OCI-LY3 (cell line): Measurements from ENCODE around the gene TMEM86B.

ENCODE experiments used
- H2AFZ ChIP-seq: fragments of 200-600, 300-600 bp; shearing (Covaris generic); 2 replicates; pipeline ENCODE4 v1.6.0; 2014; ENCODE audit warnings: antibody characterized with exemption, low read depth, low read length
- H3K27ac ChIP-seq: fragments of 200-600, 300-600 bp; sonication (generic); 2 replicates; pipeline ENCODE4 v1.5.1; 2014; ENCODE audit warnings: mild to moderate bottlenecking, low read length, moderate library complexity, mixed read lengths
- H3K27me3 ChIP-seq: fragments of 200-600, 300-600 bp; sonication (generic); 2 replicates; pipeline ENCODE4 v1.6.1; 2014; ENCODE audit warnings: low read depth, low read length, mixed read lengths
- H3K36me3 ChIP-seq: fragments of 200-600, 300-600 bp; sonication (generic); replicated peaks from 2 replicates; pipeline ENCODE3; 2014; ENCODE audit warnings: low read depth, low read length, mixed read lengths
- H3K4me1 ChIP-seq: fragments of 300-600, 200-600 bp; sonication (generic); 2 replicates; pipeline ENCODE4 v1.6.1; 2014; ENCODE audit warnings: low read length, mixed read lengths
- H3K4me2 ChIP-seq: fragments of 200-600, 300-600 bp; sonication (generic); 2 replicates; pipeline ENCODE4 v1.6.1; 2014; ENCODE audit warnings: low read length, mixed read lengths
- H3K4me3 ChIP-seq: fragments of 300-600, 200-600 bp; sonication (generic); 2 replicates; pipeline ENCODE4 v1.5.1; 2014; ENCODE audit warnings: antibody characterized with exemption, mild to moderate bottlenecking, low read length, moderate library complexity
- H3K79me2 ChIP-seq: fragments of 300-600, 200-600 bp; shearing (Covaris generic); 2 replicates; pipeline ENCODE4 v1.6.1; 2014; ENCODE audit warnings: mild to moderate bottlenecking, low read length, mixed read lengths
- H3K9ac ChIP-seq: fragments of 300-600, 200-600 bp; shearing (Covaris generic); 2 replicates; pipeline ENCODE4 v1.6.0; 2014; ENCODE audit warnings: mild to moderate bottlenecking, low read length, moderate library complexity
- H3K9me3 ChIP-seq: fragments of 200-600, 300-600 bp; shearing (Covaris generic); 2 replicates; pipeline ENCODE4 v1.6.1; 2014; ENCODE audit warnings: low read length, mixed read lengths; ENCODE audit not compliant: insufficient read depth
- H4K20me1 ChIP-seq: fragments of 200-600, 300-600 bp; sonication (generic); 2 replicates; pipeline ENCODE4 v1.6.1; 2016; ENCODE audit warnings: low read length, mixed read lengths; ENCODE audit not compliant: insufficient read depth
- CTCF ChIP-seq: fragments of 200-600, 300-600 bp; sonication (generic); IDR thresholded peaks from 2 replicates; pipeline ENCODE4 v1.5.1; 2014; ENCODE audit warnings: antibody characterized with exemption, low read length, low read depth
- EZH2phosphoT487 ChIP-seq: fragments of 200-600 bp; shearing (Covaris generic); IDR thresholded peaks from 2 replicates; pipeline ENCODE4 v1.6.1; 2018; ENCODE audit warnings: antibody characterized with exemption, mixed run types, low read depth

TMEM86B gene

GRCh38 chr19:55246462-55247451 lies 18.2 kb upstream of the TMEM86B start:
- TF ChIP-seq CTCF (no peak), EZH2phosphoT487 (no peak)
- Histone ChIP-seq H3K27me3 (no peaks in the 10 kb centered on the region), H3K36me3 (peaks cover 78% of the 10 kb centered on the region), H3K9ac (no peak overlapping the region), H3K27ac (no peak overlapping the region), H3K4me1 (peaks cover 9% of the 10 kb centered on the region), H3K79me2 (peaks cover 96% of the 10 kb centered on the region), H3K9me3 (no peaks in the 10 kb centered on the region), H3K4me2 (no peak overlapping the region), H3K4me3 (no peak overlapping the region), H4K20me1 (peaks cover 88% of the 10 kb centered on the region), H2AFZ (no peak overlapping the region)

DNA sequence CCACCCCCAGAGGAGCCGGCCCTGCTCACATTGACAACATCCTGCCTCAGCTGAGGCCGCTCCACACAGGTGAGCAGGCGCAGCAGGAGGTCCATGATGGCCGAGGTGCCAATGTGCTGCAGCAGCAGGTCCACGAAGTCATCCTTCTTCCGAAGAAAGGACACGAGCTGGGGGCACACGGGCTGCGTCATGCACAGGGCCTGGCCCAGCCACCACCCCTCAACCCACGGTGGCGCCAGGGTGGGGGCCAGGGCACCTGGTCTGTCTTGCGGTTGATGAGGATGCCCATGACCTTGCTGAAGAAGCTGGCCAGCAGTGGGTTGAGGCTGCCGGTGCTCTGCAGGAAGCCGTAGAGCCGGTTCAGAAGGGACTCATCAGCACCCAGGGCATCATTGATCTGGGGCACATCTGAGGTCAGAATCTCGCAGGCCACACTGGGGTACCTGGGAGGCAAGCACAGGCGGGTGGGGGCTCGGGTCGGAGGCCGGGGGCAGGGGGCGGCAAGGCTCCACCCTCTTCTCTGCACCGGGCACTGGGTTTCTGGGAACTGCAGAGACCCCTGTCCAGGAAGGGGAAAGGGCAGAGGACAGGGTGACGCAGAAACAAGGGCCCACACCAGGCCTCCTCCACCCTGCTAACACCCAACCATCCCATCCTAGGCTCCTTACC lies 16.8 kb upstream of the TMEM86B start:
- Histone ChIP-seq H3K4me1 (no peaks in the 10 kb centered on the region), H3K27me3 (no peaks in the 10 kb centered on the region), H3K36me3 (peaks cover 78% of the 10 kb centered on the region), H2AFZ (no peak overlapping the region), H3K9ac (no peak overlapping the region), H3K79me2 (peaks cover 91% of the 10 kb centered on the region), H3K4me2 (no peak overlapping the region), H3K27ac (no peak overlapping the region), H3K9me3 (no peaks in the 10 kb centered on the region), H4K20me1 (peaks cover 83% of the 10 kb centered on the region), H3K4me3 (no peak overlapping the region)
- TF ChIP-seq CTCF: no peak

DNA sequence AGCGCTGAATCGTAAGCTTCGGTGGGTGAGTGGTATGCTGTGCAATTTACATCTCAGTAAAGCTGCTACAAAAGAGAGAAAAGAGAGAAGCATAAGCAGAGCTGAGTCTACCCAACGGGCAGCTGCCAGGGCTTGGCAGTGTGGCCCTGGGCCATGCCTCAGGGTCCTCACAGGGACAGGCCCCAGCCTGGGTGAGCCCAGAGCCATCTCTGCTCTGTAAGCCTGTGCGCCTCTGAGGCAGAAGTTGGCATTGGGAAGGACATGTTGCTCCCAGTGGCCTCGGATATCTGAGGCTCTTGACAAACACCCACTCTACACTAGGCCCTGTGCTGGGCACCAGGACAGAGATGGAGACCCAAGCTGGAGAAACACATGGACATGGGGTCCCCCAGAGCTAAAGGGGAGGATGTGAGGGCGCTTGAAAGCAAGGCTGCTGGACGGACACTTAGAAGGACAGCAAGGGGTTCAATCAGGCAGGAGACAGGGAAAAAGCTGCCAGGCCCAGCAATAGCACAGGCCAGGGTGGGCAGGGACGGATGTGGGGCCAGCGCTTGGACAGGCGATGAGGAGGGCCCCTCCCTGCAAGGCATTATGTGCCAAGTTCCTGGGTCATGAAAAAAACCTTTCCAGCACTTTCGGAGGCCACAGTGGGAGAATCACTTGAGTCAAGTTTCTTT lies 15.6 kb upstream of the TMEM86B start:
- H3K79me2 ChIP-seq: peaks cover 84% of the 10 kb centered on the region
- H3K36me3 ChIP-seq: peaks cover 83% of the 10 kb centered on the region
- H3K4me1 ChIP-seq: no peaks in the 10 kb centered on the region
- H2AFZ ChIP-seq: no peak overlapping the region
- no peak overlapping the region for H3K9ac ChIP-seq
- H3K9me3 ChIP-seq: no peaks in the 10 kb centered on the region
- no peak overlapping the region for H3K4me3 ChIP-seq
- peaks cover 74% of the 10 kb centered on the region for H4K20me1 ChIP-seq
- H3K27me3 ChIP-seq: no peaks in the 10 kb centered on the region
- H3K4me2 ChIP-seq: no peak overlapping the region
- TF ChIP-seq CTCF (no peak), EZH2phosphoT487 (no peak)
- H3K27ac ChIP-seq: no peak overlapping the region

DNA sequence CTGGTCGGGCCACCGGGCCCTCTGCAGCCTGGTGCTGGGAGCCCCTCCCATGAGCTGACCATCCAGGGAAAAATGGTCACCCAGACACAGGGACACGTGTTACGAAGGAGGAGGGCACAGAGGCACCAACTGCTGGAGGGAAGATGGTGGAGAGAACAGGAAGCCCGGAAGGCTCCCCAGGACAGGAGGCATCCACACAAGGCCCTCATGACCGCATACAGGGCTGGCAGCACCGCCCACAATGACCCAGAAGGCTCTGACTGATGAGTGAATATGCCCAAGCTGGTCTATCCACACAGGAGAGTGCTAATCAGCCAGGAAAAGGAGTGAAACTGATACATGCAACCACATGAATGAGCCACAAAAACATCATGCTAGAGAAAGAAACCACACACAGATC lies 14.0 kb upstream of the TMEM86B start:
- TF ChIP-seq EZH2phosphoT487 (no peak), CTCF (no peak)
- H3K9ac ChIP-seq: no peak overlapping the region
- peaks cover 86% of the 10 kb centered on the region for H3K36me3 ChIP-seq

More for the DNA sequence above, 14.0 kb upstream of the TMEM86B start:
- Histone ChIP-seq H4K20me1 (peaks cover 59% of the 10 kb centered on the region), H3K27me3 (no peaks in the 10 kb centered on the region), H3K27ac (no peak overlapping the region), H3K9me3 (no peaks in the 10 kb centered on the region), H3K79me2 (peaks cover 75% of the 10 kb centered on the region), H2AFZ (no peak overlapping the region), H3K4me2 (no peak overlapping the region), H3K4me1 (no peaks in the 10 kb centered on the region), H3K4me3 (no peak overlapping the region)
